Erythroblast (primary cell): ENCODE measurements around the gene BSG.

Experiments used
- DNase-seq, 2 experiments: peaks; one replicate each; lab custom pipeline; 2025; lab: John Stamatoyannopoulos, UW
- GATA1 ChIP-seq: IDR thresholded peaks from 2 replicates; pipeline ENCODE4 v1.6.1; 2011; ENCODE audit warnings: low read depth, mild to moderate bottlenecking, control low read depth, low read length, moderate library complexity
- POLR2A ChIP-seq: IDR thresholded peaks from 2 replicates; pipeline ENCODE4 v1.6.1; 2011; ENCODE audit warnings: mild to moderate bottlenecking, low read length

BSG gene

GRCh38 chr19:604355-604754, 32.0 kb downstream of the BSG start:
- DNase-seq, result peak; percentile 58 to 67
- TF ChIP-seq GATA1, result no peak

DNA sequence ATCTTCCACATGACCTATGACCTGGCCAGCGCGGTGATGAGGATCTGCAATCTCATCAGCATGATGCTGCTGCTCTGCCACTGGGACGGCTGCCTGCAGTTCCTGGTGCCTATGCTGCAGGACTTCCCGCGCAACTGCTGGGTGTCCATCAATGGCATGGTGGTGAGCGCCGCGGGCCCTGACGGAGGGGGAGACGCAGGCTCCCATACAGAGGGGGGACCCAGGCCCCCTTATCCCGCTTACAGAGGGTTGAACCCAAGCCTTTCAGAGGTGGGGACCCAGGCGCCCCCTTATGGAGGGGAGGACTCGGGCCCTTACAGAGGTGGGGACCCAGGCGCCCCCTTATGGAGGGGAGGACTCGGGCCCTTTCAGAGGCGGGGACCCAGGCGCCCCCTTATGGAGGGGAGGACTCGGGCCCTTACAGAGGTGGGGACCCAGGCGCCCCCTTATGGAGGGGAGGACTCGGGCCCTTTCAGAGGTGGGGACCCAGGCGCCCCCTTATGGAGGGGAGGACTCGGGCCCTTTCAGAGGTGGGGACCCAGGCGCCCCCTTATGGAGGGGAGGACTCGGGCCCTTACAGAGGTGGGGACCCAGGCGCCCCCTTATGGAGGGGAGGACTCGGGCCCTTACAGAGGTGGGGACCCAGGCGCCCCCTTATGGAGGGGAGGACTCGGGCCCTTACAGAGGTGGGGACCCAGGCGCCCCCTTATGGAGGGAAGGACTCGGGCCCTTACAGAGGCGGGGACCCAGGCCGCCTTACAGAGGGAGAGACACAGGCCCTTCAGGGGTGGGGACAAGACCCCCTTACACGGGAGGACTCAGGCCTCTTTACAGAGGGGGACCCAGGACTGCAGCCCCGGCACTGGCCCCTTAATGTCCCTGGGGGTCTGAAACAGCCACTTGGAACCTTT, 32.9 kb downstream of the BSG start:
- DNase-seq, result peak; percentile 45 to 59

DNA sequence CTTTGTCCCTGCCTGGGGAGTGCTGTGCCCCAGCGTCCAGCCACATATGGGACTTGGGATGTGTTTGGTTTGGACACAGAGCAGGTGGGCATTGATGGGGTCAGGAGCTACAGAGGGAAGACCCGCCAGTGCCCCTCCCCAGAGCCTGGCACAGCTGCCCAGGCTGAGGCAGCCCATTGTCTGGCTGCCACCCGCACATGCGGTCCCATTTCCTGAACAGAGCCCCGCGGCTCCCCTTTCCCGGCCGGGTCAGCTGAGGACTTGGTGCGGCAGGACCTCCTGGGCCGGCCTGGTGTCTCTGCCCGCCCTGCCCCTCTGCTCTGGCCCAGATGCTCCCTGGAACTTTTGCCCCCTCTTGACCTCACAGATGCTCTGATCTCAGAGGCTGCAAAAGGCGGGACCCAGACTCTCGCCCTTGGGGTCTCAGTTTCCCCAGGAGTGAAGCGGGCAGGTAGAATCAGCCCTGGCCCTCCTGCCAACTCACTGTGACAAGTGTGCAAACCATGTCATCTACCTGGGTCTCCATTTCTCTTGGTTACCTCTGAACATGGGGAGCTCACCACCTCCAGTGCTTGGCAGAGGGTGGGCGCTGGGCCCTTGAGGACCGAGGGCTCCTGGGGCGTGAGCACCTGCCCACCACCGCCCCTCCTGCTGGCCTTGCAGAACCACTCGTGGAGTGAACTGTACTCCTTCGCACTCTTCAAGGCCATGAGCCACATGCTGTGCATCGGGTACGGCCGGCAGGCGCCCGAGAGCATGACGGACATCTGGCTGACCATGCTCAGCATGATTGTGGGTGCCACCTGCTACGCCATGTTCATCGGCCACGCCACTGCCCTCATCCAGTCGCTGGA, 35.1 kb downstream of the BSG start:
- no peak for DNase-seq
- no peak for TF ChIP-seq POLR2A
- no peak for TF ChIP-seq GATA1

DNA sequence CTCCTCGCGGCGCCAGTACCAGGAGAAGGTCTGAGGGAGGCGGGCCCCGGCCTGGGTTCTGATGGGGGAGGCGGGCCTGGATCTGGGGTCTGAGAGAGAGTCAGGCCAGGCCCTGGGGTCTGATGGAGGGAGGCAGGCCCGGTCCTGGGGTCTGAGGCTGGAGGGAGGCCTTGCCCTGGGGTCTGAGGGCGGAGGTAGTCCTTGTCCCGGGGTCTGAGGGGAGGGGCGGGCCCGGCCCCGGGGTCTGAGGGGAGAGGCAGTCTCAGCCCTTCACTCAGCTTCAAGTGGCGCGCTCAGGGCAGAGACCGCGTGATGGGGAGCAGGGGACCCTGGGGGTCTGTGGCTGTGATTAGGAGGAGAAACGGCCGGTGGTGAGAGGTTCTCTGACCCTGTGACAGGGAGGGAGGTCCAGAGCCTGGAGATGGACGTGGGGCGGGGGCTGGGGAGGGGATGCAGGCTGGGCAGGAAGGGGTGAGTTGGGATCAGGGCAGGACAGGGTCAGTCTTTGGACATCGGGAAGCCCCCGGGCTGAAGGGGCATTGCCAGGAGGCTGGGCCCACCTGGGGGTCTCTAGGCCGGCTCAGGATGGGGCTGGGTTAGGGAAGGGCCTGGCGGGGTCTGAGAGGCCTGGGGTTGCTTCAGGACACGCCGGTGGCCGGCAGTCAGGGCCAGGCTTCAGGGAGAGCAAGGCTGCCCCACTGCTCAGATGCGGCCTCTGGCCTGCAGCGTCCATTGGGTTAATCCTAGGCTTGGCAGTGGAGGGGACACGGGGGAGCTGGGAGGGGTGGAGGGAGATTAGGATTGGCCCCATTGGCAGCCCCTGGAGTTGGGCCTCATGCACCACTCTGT, 36.0 kb downstream of the BSG start:
- DNase-seq, result no peak
- TF ChIP-seq POLR2A, result no peak
- TF ChIP-seq GATA1, result no peak

- TF ChIP-seq POLR2A, result no peak
- TF ChIP-seq GATA1, result no peak
- DNase-seq, result no peak
These were observed 36.6 kb downstream of the BSG start for GRCh38 chr19:609004-609346.

DNA sequence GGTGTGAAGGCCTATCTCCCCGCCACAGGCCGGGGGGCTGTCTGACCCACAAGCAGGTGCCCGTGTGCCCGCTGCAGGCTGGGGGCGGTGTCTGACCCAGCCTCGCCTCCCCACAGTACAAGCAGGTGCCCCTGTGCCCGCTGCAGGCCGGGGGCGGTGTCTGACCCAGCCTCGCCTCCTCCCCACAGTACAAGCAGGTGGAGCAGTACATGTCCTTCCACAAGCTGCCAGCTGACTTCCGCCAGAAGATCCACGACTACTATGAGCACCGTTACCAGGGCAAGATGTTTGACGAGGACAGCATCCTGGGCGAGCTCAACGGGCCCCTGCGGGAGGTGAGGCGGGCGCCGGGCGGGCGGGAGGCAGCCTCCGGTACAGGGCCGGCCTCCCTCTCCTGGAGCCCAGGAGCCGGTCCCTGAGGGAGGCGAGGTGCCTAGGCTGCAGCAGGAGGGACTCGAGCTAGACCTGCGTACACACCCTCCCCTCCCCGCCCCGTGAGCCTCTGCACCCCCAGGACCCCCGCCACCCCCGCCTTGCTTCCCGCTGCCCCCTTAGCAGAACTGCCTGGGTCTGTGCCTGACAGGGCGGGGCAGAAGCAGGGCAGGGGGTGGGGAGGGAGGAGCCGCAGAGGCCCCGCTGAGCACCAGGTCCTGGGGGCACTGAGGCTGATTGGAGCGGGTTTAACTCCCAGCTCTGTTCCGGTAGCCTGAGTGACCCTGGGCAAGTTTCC, 37.8 kb downstream of the BSG start:
- no peak for DNase-seq

GRCh38 chr19:610801-611480, 38.5 kb downstream of the BSG start:
- TF ChIP-seq GATA1 (no peak), POLR2A (no peak)
- peak in 1 of 2 experiments; percentile 53 for DNase-seq

More for the DNA sequence above, 37.8 kb downstream of the BSG start:
- no peak for TF ChIP-seq POLR2A
- no peak for TF ChIP-seq GATA1

- TF ChIP-seq GATA1 (no peak), POLR2A (no peak)
- DNase-seq, result no peak
These were observed 39.1 kb downstream of the BSG start for GRCh38 chr19:611481-611868.

- no peak for TF ChIP-seq GATA1
- no peak for TF ChIP-seq POLR2A
- DNase-seq, result no peak
These were observed 40.5 kb downstream of the BSG start for GRCh38 chr19:612941-613340.

DNA sequence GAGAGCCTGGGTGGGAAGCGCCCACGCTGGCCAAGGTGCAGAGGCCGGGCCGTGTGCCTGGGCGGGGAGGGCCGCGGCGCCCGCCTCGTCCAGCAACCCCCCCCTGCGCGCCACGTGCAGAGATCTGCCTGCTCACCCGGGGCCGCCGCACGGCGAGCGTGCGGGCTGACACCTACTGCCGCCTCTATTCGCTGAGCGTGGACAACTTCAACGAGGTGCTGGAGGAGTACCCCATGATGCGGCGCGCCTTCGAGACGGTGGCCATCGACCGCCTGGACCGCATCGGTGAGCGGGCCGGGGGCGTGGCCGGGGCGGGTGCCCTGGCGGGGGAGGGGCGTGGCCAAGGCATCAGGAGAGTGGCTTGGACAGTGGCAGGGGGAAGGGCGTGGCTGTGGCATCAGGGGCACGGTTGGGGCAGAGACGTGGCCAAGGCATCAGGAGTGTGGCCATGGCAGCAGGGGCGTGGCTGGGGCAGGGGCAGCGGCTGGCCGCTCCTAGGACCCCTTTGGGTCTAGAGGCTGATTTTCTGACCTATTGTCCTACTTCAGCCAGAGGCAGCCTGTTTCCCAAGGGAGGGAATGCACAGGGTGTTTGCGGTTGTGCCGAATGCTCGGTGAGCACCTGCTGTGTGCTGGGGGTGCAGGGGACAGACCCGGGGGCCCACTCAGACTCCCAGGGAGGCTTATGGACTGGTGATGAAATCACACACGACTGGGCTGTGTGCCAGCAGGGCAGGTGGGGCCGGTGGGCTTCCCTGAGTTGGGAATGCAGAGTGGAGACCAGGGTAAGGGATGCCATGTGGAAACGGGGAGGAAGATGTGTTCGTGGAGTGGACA, 41.6 kb downstream of the BSG start:
- TF ChIP-seq POLR2A (no peak), GATA1 (no peak)
- no peak for DNase-seq

GRCh38 chr19:615619-616018, 43.2 kb downstream of the BSG start:
- TF ChIP-seq GATA1 (no peak), POLR2A (no peak)
- peak; percentile 48 to 58 for DNase-seq

GRCh38 chr19:616062-616700, 43.8 kb downstream of the BSG start:
- DNase-seq, result no peak
- no peak for TF ChIP-seq POLR2A
- TF ChIP-seq GATA1, result no peak
